ENCODE results near the gene C11orf58.

C11orf58 gene

GRCh38 chr11:16737818-16738192 is 642 bp upstream of the C11orf58 start:
- no peak for DNase-seq (ENCODE audit: low spot score)
- H3K4me3 ChIP-seq = peak overlapping the region; percentile 87
- no peak for TF ChIP-seq CTCF (IDR thresholded peaks at IDR 0.05)
- peak overlapping the region; percentile 92 to 95 for H3K27ac ChIP-seq

GRCh38 chr11:16738947-16739815 is 734 bp downstream of the C11orf58 start:
- H3K27ac ChIP-seq = peak overlapping the region; percentile 92 to 95
- no peak for TF ChIP-seq CTCF (IDR thresholded peaks at IDR 0.05)
- no peak for DNase-seq (ENCODE audit: low spot score)
- peak overlapping the region; percentile 87 for H3K4me3 ChIP-seq

- no peak for TF ChIP-seq CTCF (IDR thresholded peaks at IDR 0.05)
- H3K27ac ChIP-seq = no peak overlapping the region
- DNase-seq (ENCODE audit: low spot score) = no peak
- peak overlapping the region; percentile 38 for H3K4me3 ChIP-seq
Measured at GRCh38 chr11:16741473-16741872, 3.0 kb downstream of the C11orf58 start.

- no peak for DNase-seq (ENCODE audit: low spot score)
- H3K4me3 ChIP-seq = no peak overlapping the region
- TF ChIP-seq CTCF (IDR thresholded peaks at IDR 0.05) = no peak
- H3K27ac ChIP-seq = no peak overlapping the region
Measured at GRCh38 chr11:16743478-16743877, 5.0 kb downstream of the C11orf58 start.

- no peak for TF ChIP-seq CTCF (IDR thresholded peaks at IDR 0.05)
- Histone ChIP-seq H3K4me3 (no peak overlapping the region), H3K27ac (no peak overlapping the region)
- DNase-seq (ENCODE audit: low spot score) = no peak
Measured at GRCh38 chr11:16744128-16744725, 5.8 kb downstream of the C11orf58 start.

- no peak overlapping the region for H3K27ac ChIP-seq
- no peak for DNase-seq (ENCODE audit: low spot score)
- TF ChIP-seq CTCF (IDR thresholded peaks at IDR 0.05) = no peak
- no peak overlapping the region for H3K4me3 ChIP-seq
Measured at GRCh38 chr11:16745950-16746605, 7.6 kb downstream of the C11orf58 start.

Measured in coronary artery (tissue), 2 donors.